IMR-90 (cell line): ENCODE data around the gene ARHGAP28. TPM values are rescaled to one million over a fixed set of nuclear protein-coding genes. Genes with fewer than 3 reads are reported as not detected.

Source experiments
- ATAC-seq: fragments of 200-7000 bp; cut with Tn5 transposase; 2 replicates; pipeline ENCODE4 v1.9.1; 2020; ENCODE audit warnings: low read depth, mild to moderate bottlenecking, moderate library complexity
- BruUV-seq: library from RNA; stranded (reverse); fragments of 400-500 nt; replicated peaks from 2 replicates; lab custom pipeline; 2021; lab: Mats Ljungman, UMichigan
- CTCF ChIA-PET: fragments of 300-600 bp; formaldehyde crosslinking; extraction: SDS; loops from one replicate; lab custom pipeline; 2021; ENCODE audit warnings: antibody characterized with exemption; lab: Yijun Ruan, JAX
- POLR2A ChIA-PET: fragments of 300-600 bp; sonication (Branson Sonifier 250); formaldehyde crosslinking; loops from one replicate; lab custom pipeline; 2022; ENCODE audit warnings: antibody characterized with exemption; ENCODE audit not compliant: unreplicated experiment; lab: Charles Lee
- DNase-seq: peaks from one replicate; pipeline ENCODE4 v3.0.0; 2013
- H2AFZ ChIP-seq: replicated peaks from 2 replicates; pipeline ENCODE3; 2013; ENCODE audit warnings: low read length, mild to moderate bottlenecking; ENCODE audit not compliant: poor library complexity
- H2AK5ac ChIP-seq: 2 replicates; pipeline ENCODE4 v1.6.1; 2013; ENCODE audit warnings: low read depth, low read length, inconsistent platforms
- H2AK9ac ChIP-seq: replicated peaks from 2 replicates; pipeline ENCODE3; 2013; ENCODE audit warnings: mild to moderate bottlenecking, low read depth, low read length, moderate library complexity; ENCODE audit not compliant: poor library complexity
- H2BK120ac ChIP-seq: 2 replicates; pipeline ENCODE4 v1.6.1; 2013; ENCODE audit warnings: low read depth, low read length, inconsistent platforms
- H2BK15ac ChIP-seq: 3 replicates; pipeline ENCODE4 v1.6.1; 2013; ENCODE audit warnings: low read depth, low read length, inconsistent platforms
- H2BK20ac ChIP-seq: 2 replicates; pipeline ENCODE4 v1.6.1; 2013; ENCODE audit warnings: low read depth, mild to moderate bottlenecking, inconsistent platforms, low read length, moderate library complexity
- H2BK5ac ChIP-seq: 2 replicates; pipeline ENCODE4 v1.6.1; 2013; ENCODE audit warnings: mild to moderate bottlenecking, low read depth, low read length, inconsistent platforms; ENCODE audit not compliant: poor library complexity, severe bottlenecking
- H3K14ac ChIP-seq: replicated peaks from 2 replicates; pipeline ENCODE4 v1.6.1; 2013; ENCODE audit warnings: low read depth, low read length, inconsistent platforms
- H3K18ac ChIP-seq: 2 replicates; pipeline ENCODE4 v1.6.1; 2013; ENCODE audit warnings: low read depth, low read length, control low read depth
- H3K23ac ChIP-seq: 2 replicates; pipeline ENCODE4 v1.6.1; 2013; ENCODE audit warnings: low read depth, low read length, inconsistent platforms
- H3K27ac ChIP-seq: 2 replicates; pipeline ENCODE4 v1.5.1; 2013; ENCODE audit warnings: mild to moderate bottlenecking, control low read depth, low read length; ENCODE audit not compliant: insufficient read depth
- H3K27me3 ChIP-seq: 2 replicates; pipeline ENCODE4 v1.6.1; 2013; ENCODE audit warnings: low read length; ENCODE audit not compliant: control insufficient read depth, insufficient read depth
- H3K36me3 ChIP-seq: 2 replicates; pipeline ENCODE4 v1.6.1; 2013; ENCODE audit warnings: low read length, mixed read lengths; ENCODE audit not compliant: control insufficient read depth, insufficient read depth
- H3K4ac ChIP-seq: 2 replicates; pipeline ENCODE4 v1.6.1; 2013; ENCODE audit warnings: low read depth, low read length, inconsistent platforms
- H3K4me1 ChIP-seq: 2 replicates; pipeline ENCODE4 v1.6.1; 2013; ENCODE audit warnings: low read length, mixed read lengths; ENCODE audit not compliant: control insufficient read depth, insufficient read depth
- H3K4me2 ChIP-seq: 2 replicates; pipeline ENCODE4 v1.6.1; 2013; ENCODE audit warnings: low read depth, mild to moderate bottlenecking, control low read depth, low read length, moderate library complexity
- H3K4me3 ChIP-seq: 2 replicates; pipeline ENCODE4 v1.5.1; 2013; ENCODE audit warnings: low read depth, mild to moderate bottlenecking, control low read depth, low read length, moderate library complexity; ENCODE audit not compliant: insufficient read depth
- H3K56ac ChIP-seq: 2 replicates; pipeline ENCODE4 v1.6.1; 2013; ENCODE audit warnings: low read length, inconsistent platforms; ENCODE audit not compliant: insufficient read depth; ENCODE audit errors: extremely low read depth
- H3K79me1 ChIP-seq, 2 experiments: 2 replicates each; pipeline ENCODE4 v1.6.1; 2013; ENCODE audit warnings: low read length in 2 of 2, inconsistent platforms in 1 of 2, low read depth in 1 of 2
- H3K9ac ChIP-seq: 2 replicates; pipeline ENCODE4 v1.6.1; 2013; ENCODE audit warnings: low read depth, low read length, control low read depth
- H3K9me1 ChIP-seq: 2 replicates; pipeline ENCODE4 v1.6.1; 2013; ENCODE audit warnings: low read length, inconsistent platforms; ENCODE audit not compliant: insufficient read depth
- H3K9me3 ChIP-seq: 2 replicates; pipeline ENCODE4 v1.6.1; 2013; ENCODE audit warnings: low read length; ENCODE audit not compliant: control insufficient read depth, insufficient read depth
- H4K20me1 ChIP-seq: 2 replicates; pipeline ENCODE4 v1.6.1; 2013; ENCODE audit warnings: low read length, inconsistent platforms; ENCODE audit not compliant: insufficient read depth
- H4K5ac ChIP-seq: 2 replicates; pipeline ENCODE4 v1.6.1; 2013; ENCODE audit warnings: mild to moderate bottlenecking, low read depth, low read length, control low read depth
- H4K8ac ChIP-seq, 2 experiments: 2 replicates each; pipeline ENCODE4 v1.6.1; 2013; ENCODE audit warnings: low read depth in 2 of 2, low read length in 2 of 2, control low read depth in 1 of 2, inconsistent platforms in 1 of 2
- H4K91ac ChIP-seq: 2 replicates; pipeline ENCODE4 v1.6.1; 2013; ENCODE audit warnings: low read depth, low read length, inconsistent platforms; ENCODE audit not compliant: insufficient read depth
- BHLHE40 ChIP-seq: fragments of 150-350 bp; IDR thresholded peaks from 2 replicates; pipeline ENCODE4 v1.6.1; 2016; ENCODE audit warnings: mild to moderate bottlenecking, low read depth, low read length
- CEBPB ChIP-seq: IDR thresholded peaks from 2 replicates; pipeline ENCODE4 v1.6.1; 2012; ENCODE audit warnings: low read depth, low read length, improper control_type of control experiment
- CHD1 ChIP-seq: IDR thresholded peaks from 2 replicates; pipeline ENCODE4 v1.6.1; 2012; ENCODE audit warnings: low read depth, low read length, improper control_type of control experiment
- FOS ChIP-seq: fragments of 150-350 bp; IDR thresholded peaks from 2 replicates; pipeline ENCODE4 v1.6.1; 2016; ENCODE audit warnings: low read depth, low read length
- MAFK ChIP-seq: IDR thresholded peaks from 2 replicates; pipeline ENCODE4 v1.6.1; 2012; ENCODE audit warnings: low read depth, low read length, improper control_type of control experiment
- MAZ ChIP-seq: IDR thresholded peaks from 2 replicates; pipeline ENCODE4 v1.6.1; 2012; ENCODE audit warnings: low read depth, mild to moderate bottlenecking, low read length, improper control_type of control experiment, moderate library complexity, borderline replicate concordance
- MXI1 ChIP-seq: IDR thresholded peaks from 2 replicates; pipeline ENCODE4 v1.6.1; 2012; ENCODE audit warnings: low read depth, mild to moderate bottlenecking, low read length, moderate library complexity, borderline replicate concordance
- NFE2L2 ChIP-seq: fragments of 150-350 bp; IDR thresholded peaks from 2 replicates; pipeline ENCODE4 v1.6.1; 2016; ENCODE audit warnings: low read depth, mild to moderate bottlenecking, low read length
- POLR2A ChIP-seq: IDR thresholded peaks from 2 replicates; pipeline ENCODE4 v1.6.1; 2012; ENCODE audit warnings: mild to moderate bottlenecking, low read depth, low read length
- RAD21 ChIP-seq: IDR thresholded peaks from 2 replicates; pipeline ENCODE4 v1.6.1; 2012; ENCODE audit warnings: low read length, improper control_type of control experiment
- RCOR1 ChIP-seq: IDR thresholded peaks from 2 replicates; pipeline ENCODE4 v1.6.1; 2012; ENCODE audit warnings: mild to moderate bottlenecking, low read length, improper control_type of control experiment; ENCODE audit not compliant: insufficient replicate concordance
- RFX5 ChIP-seq: IDR thresholded peaks from 2 replicates; pipeline ENCODE4 v1.8.0; 2012; ENCODE audit warnings: low read depth, mild to moderate bottlenecking, low read length, moderate library complexity
- SMC3 ChIP-seq: fragments of 150-350 bp; IDR thresholded peaks from 2 replicates; pipeline ENCODE4 v1.6.1; 2016; ENCODE audit warnings: low read depth, mild to moderate bottlenecking, antibody characterized with exemption, low read length, moderate library complexity
- WGBS, 2 experiments: methylation state at CpG; one replicate each; pipeline versions ENCODE4 v1.1.5 to v1.1.7; 2013; ENCODE audit warnings: missing lambda C conversion rate in 2 of 2; ENCODE audit not compliant: insufficient read length in 1 of 2; ENCODE audit errors: extremely low coverage in 2 of 2; 5-methylcytosine and 5-hydroxymethylcytosine counted together
- dilution Hi-C: fragments of 300-500 bp; cut with HindIII; formaldehyde crosslinking; loops from one replicate; pipeline ENCODE4 v1.14.3; 2018; ENCODE audit warnings: low sequenced_read_pairs; ENCODE audit not compliant: unreplicated experiment
- in situ Hi-C: fragments of 300-500 bp; cut with MboI; formaldehyde crosslinking; loops from 3 replicates; pipeline ENCODE4 v1.14.3; 2019; ENCODE audit warnings: low sequenced_read_pairs, inconsistent platforms, mixed read lengths
- intact Hi-C: fragments of 100-400 bp; cut with micrococcal nuclease; formaldehyde crosslinking; loops from 2 replicates; pipeline ENCODE4 v1.10.0; 2022
- polyA plus RNA-seq, 3 experiments: library from polyadenylated mRNA; depleted of rRNA; stranded (reverse); fragments of >200 nt; gene quantifications; 2 replicates each; pipeline ENCODE4 v1.2.3, GENCODE V29; 2012; ENCODE audit warnings: low replicate concordance in 1 of 3
- total RNA-seq: library from RNA; depleted of rRNA; stranded (reverse); fragments of >200 nt; gene quantifications from 2 replicates; pipeline ENCODE4 v1.2.3, GENCODE V29; 2012
- TF ChIP-seq, protein P1 (sequence below): conservative IDR thresholded peaks from 2 replicates; pipeline ENCODE4 v1.5.1; 2012; ENCODE audit warnings: mild to moderate bottlenecking, low read depth, low read length, improper control_type of control experiment
- TF ChIP-seq, protein P2 (sequence below): fragments of 150-350 bp; IDR thresholded peaks from 2 replicates; pipeline ENCODE4 v1.6.1; 2016; ENCODE audit warnings: low read depth, mild to moderate bottlenecking, low read length, moderate library complexity, borderline replicate concordance
- TF ChIP-seq, protein P3 (sequence below): fragments of 150-350 bp; IDR thresholded peaks from 2 replicates; pipeline ENCODE4 v1.6.1; 2017; ENCODE audit warnings: mild to moderate bottlenecking, antibody characterized with exemption, low read length, low read depth

The ARHGAP28 gene
- total and polyA plus RNA-seq, 2 of the 4 experiments (the other 2 are of a cell fraction): 1.8 to 3.8 TPM

DNA sequence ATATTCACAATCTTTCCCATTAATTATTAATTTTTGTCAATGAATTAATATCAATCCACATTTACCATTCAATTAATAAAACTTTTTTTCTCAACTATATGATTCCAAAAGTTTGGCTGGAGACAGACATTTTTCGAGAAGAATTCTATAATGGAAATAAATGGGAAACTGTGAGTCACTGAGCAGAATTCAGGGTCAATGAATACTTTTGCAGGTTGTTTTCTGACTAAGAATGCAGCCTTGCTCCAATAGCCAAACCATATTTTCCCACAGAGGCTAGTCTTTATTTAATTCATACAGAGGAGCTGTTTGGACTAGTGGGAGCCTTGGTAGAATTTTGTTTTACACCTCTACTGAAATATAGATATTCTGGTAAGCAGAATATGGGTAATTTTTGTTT lies 82.3 kb downstream of the ARHGAP28 start:
- H3K18ac ChIP-seq: no peak overlapping the region
- intact Hi-C loops: no loop called here

More for the DNA sequence above, 82.3 kb downstream of the ARHGAP28 start:
- H2BK15ac ChIP-seq: no peak overlapping the region
- H4K20me1 ChIP-seq: no peaks in the 10 kb centered on the region
- H3K4me3 ChIP-seq: no peak overlapping the region
- dilution Hi-C loops: no loop called here
- H3K23ac ChIP-seq: no peak overlapping the region
- H3K79me1 ChIP-seq: no peaks in the 10 kb centered on the region
- no peak overlapping the region for H2AK9ac ChIP-seq
- H3K4ac ChIP-seq: no peak overlapping the region
- POLR2A ChIA-PET: no interaction called here
- H2AFZ ChIP-seq: no peak overlapping the region
- in situ Hi-C loops: no loop called here
- TF ChIP-seq MAFK: no peak
- TF ChIP-seq, protein P1, sequence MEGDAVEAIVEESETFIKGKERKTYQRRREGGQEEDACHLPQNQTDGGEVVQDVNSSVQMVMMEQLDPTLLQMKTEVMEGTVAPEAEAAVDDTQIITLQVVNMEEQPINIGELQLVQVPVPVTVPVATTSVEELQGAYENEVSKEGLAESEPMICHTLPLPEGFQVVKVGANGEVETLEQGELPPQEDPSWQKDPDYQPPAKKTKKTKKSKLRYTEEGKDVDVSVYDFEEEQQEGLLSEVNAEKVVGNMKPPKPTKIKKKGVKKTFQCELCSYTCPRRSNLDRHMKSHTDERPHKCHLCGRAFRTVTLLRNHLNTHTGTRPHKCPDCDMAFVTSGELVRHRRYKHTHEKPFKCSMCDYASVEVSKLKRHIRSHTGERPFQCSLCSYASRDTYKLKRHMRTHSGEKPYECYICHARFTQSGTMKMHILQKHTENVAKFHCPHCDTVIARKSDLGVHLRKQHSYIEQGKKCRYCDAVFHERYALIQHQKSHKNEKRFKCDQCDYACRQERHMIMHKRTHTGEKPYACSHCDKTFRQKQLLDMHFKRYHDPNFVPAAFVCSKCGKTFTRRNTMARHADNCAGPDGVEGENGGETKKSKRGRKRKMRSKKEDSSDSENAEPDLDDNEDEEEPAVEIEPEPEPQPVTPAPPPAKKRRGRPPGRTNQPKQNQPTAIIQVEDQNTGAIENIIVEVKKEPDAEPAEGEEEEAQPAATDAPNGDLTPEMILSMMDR: no peak
- TF ChIP-seq RFX5: no peak
- TF ChIP-seq, protein P2, sequence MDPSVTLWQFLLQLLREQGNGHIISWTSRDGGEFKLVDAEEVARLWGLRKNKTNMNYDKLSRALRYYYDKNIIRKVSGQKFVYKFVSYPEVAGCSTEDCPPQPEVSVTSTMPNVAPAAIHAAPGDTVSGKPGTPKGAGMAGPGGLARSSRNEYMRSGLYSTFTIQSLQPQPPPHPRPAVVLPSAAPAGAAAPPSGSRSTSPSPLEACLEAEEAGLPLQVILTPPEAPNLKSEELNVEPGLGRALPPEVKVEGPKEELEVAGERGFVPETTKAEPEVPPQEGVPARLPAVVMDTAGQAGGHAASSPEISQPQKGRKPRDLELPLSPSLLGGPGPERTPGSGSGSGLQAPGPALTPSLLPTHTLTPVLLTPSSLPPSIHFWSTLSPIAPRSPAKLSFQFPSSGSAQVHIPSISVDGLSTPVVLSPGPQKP: no peak
- no peak for TF ChIP-seq POLR2A
- no peak for TF ChIP-seq SMC3
- no peak for TF ChIP-seq BHLHE40
- TF ChIP-seq, protein P3, sequence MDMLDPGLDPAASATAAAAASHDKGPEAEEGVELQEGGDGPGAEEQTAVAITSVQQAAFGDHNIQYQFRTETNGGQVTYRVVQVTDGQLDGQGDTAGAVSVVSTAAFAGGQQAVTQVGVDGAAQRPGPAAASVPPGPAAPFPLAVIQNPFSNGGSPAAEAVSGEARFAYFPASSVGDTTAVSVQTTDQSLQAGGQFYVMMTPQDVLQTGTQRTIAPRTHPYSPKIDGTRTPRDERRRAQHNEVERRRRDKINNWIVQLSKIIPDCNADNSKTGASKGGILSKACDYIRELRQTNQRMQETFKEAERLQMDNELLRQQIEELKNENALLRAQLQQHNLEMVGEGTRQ: no peak
- no peak for TF ChIP-seq MXI1
- TF ChIP-seq RCOR1: no peak
- no peak for TF ChIP-seq CHD1
- no peak for TF ChIP-seq MAZ
- TF ChIP-seq RAD21: no peak
- no peak for TF ChIP-seq CEBPB
- TF ChIP-seq NFE2L2: no peak
- no peak for TF ChIP-seq FOS
- DNase-seq (peak; percentile 35), ATAC-seq (peak; percentile 40; the same call in 1 of the 2 replicates)
- H3K9me1 ChIP-seq: no peaks in the 10 kb centered on the region
- no peak overlapping the region for H3K9ac ChIP-seq
- no peak overlapping the region for H3K56ac ChIP-seq
- H4K91ac ChIP-seq: no peak overlapping the region
- H3K27me3 ChIP-seq: no peaks in the 10 kb centered on the region
- peaks cover 8% of the 10 kb centered on the region for H3K4me1 ChIP-seq
- no peaks in the 10 kb centered on the region for H3K9me3 ChIP-seq
- H3K27ac ChIP-seq: no peak overlapping the region
- H2BK20ac ChIP-seq: no peak overlapping the region
- no peak overlapping the region for H2BK5ac ChIP-seq
- CTCF ChIA-PET: interaction anchor here (1.5 kb wide), 1 partner anchor 10 kb away, joined by 3 read pairs; no protein-coding TSS in a partner anchor
- no peak overlapping the region for H3K14ac ChIP-seq
- no CpG with 5 or more reads among the region's 1 CpG for WGBS, 2 experiments
- no peaks in the 10 kb centered on the region for H3K36me3 ChIP-seq
- H4K8ac ChIP-seq: no peak overlapping the region
- BruUV-seq: no TSS peak
- H2BK120ac ChIP-seq: no peak overlapping the region
- no peak overlapping the region for H2AK5ac ChIP-seq
- H4K5ac ChIP-seq: no peak overlapping the region
- H3K4me2 ChIP-seq: no peak overlapping the region
